NCI-H2107 treated with DMSO at 0.1 percent for 48 hours (cell line): ENCODE measurements around the gene RIOX2.

Experiments
- DNase-seq: peaks from one replicate; lab custom pipeline; 2025; ENCODE audit not compliant: unreplicated experiment; lab: John Stamatoyannopoulos, UW

RIOX2 gene

GRCh38 chr3:97956051-97956450, 16.2 kb downstream of the RIOX2 start:
- no peak for DNase-seq

- DNase-seq, result no peak
Measured at GRCh38 chr3:97954228-97954827, 17.9 kb downstream of the RIOX2 start.

GRCh38 chr3:97952872-97953271, 19.4 kb downstream of the RIOX2 start:
- no peak for DNase-seq

GRCh38 chr3:97952280-97952679, 20.0 kb downstream of the RIOX2 start:
- DNase-seq, result no peak

GRCh38 chr3:97950360-97950759, 21.9 kb downstream of the RIOX2 start:
- DNase-seq, result no peak

- no peak for DNase-seq
Measured at GRCh38 chr3:97949743-97950142, 22.5 kb downstream of the RIOX2 start.

- DNase-seq, result no peak
Measured at GRCh38 chr3:97949110-97949485, 23.1 kb downstream of the RIOX2 start.

GRCh38 chr3:97948351-97949109, 23.7 kb downstream of the RIOX2 start:
- DNase-seq, result no peak

- peak; percentile 93 for DNase-seq
Measured at GRCh38 chr3:97942801-97943546, 29.3 kb downstream of the RIOX2 start.

- peak; percentile 25 for DNase-seq
Measured at GRCh38 chr3:97940034-97940433, 32.2 kb downstream of the RIOX2 start.

- no peak for DNase-seq
Measured at GRCh38 chr3:97939401-97939800, 32.8 kb downstream of the RIOX2 start.

- no peak for DNase-seq
Measured at GRCh38 chr3:97938444-97938843, 33.8 kb downstream of the RIOX2 start.

GRCh38 chr3:97937205-97937604, 35.0 kb downstream of the RIOX2 start:
- no peak for DNase-seq

- DNase-seq, result no peak
Measured at GRCh38 chr3:97935842-97936241, 36.4 kb downstream of the RIOX2 start.

GRCh38 chr3:97934980-97935695, 37.1 kb downstream of the RIOX2 start:
- no peak for DNase-seq

- no peak for DNase-seq
Measured at GRCh38 chr3:97932387-97932801, 39.8 kb downstream of the RIOX2 start.

GRCh38 chr3:97931218-97931617, 41.0 kb downstream of the RIOX2 start:
- DNase-seq, result no peak

- DNase-seq, result no peak
Measured at GRCh38 chr3:97930018-97930417, 42.2 kb downstream of the RIOX2 start.

- DNase-seq, result no peak
Measured at GRCh38 chr3:97928986-97929385, 43.2 kb downstream of the RIOX2 start.

- no peak for DNase-seq
Measured at GRCh38 chr3:97927704-97928103, 44.5 kb downstream of the RIOX2 start.

- DNase-seq, result no peak
Measured at GRCh38 chr3:97917813-97918536, 54.3 kb downstream of the RIOX2 start.
